H1 (cell line): ENCODE data around the gene SNX27. TPM values are rescaled to one million over a fixed set of nuclear protein-coding genes. Genes with fewer than 3 reads are reported as not detected.

Source experiments
- CTCF ChIA-PET: fragments of 300-600 bp; sonication (Branson Sonifier 250); formaldehyde crosslinking; loops from one replicate; lab custom pipeline; 2021; ENCODE audit not compliant: partially characterized antibody; lab: Charles Lee
- POLR2A ChIA-PET: fragments of 300-600 bp; sonication (Branson Sonifier 250); formaldehyde crosslinking; loops from one replicate; lab custom pipeline; 2021; ENCODE audit warnings: inconsistent platforms; ENCODE audit not compliant: partially characterized antibody; lab: Charles Lee
- DNase-seq, 2 experiments: peaks; one replicate each; pipeline versions ENCODE4 v3.0.0 to v3.0.0-alpha.2; 2010 to 2022; ENCODE audit warnings: low spot score in 2 of 2, low read depth in 1 of 2, mixed read lengths in 1 of 2
- FAIRE-seq: peaks from 2 replicates; lab custom pipeline; 2011; peaks lifted over from hg19 to GRCh38; lab: Jason Lieb, UNC
- H2AFZ ChIP-seq: 2 replicates; pipeline ENCODE4 v1.8.1; 2012; ENCODE audit warnings: low read length, inconsistent platforms
- H2AK5ac ChIP-seq: 2 replicates; pipeline ENCODE4 v1.6.1; 2013; ENCODE audit warnings: low read depth, low read length
- H2BK120ac ChIP-seq: replicated peaks from 2 replicates; pipeline ENCODE3; 2013; ENCODE audit warnings: low read depth, low read length, inconsistent platforms
- H2BK12ac ChIP-seq: 2 replicates; pipeline ENCODE4 v1.6.1; 2013; ENCODE audit warnings: low read depth, low read length
- H2BK15ac ChIP-seq: 2 replicates; pipeline ENCODE4 v1.6.1; 2013; ENCODE audit warnings: low read length
- H2BK20ac ChIP-seq: 2 replicates; pipeline ENCODE4 v1.6.1; 2013; ENCODE audit warnings: low read length
- H2BK5ac ChIP-seq: 2 replicates; pipeline ENCODE4 v1.6.1; 2013; ENCODE audit warnings: low read depth, low read length
- H3K14ac ChIP-seq: 2 replicates; pipeline ENCODE4 v1.6.1; 2013; ENCODE audit warnings: inconsistent platforms; ENCODE audit not compliant: insufficient read length
- H3K18ac ChIP-seq: 2 replicates; pipeline ENCODE4 v1.6.1; 2013; ENCODE audit warnings: low read length; ENCODE audit errors: extremely low read depth
- H3K23ac ChIP-seq: 2 replicates; pipeline ENCODE4 v1.6.1; 2013; ENCODE audit warnings: inconsistent platforms; ENCODE audit not compliant: insufficient read length
- H3K23me2 ChIP-seq: 2 replicates; pipeline ENCODE4 v1.6.1; 2013; ENCODE audit warnings: low read depth, low read length
- H3K27ac ChIP-seq: 2 replicates; pipeline ENCODE4 v1.6.1; 2011; ENCODE audit warnings: low read depth, low read length, inconsistent platforms
- H3K27me3 ChIP-seq, 4 experiments: replicated peaks in 1 of 4; 1 replicate in 1 of 4; 2 replicates in 3 of 4; pipeline versions ENCODE4 v1.6.1 to v1.8.1; 2011 to 2013; ENCODE audit warnings: low read length in 3 of 4, mild to moderate bottlenecking in 3 of 4, inconsistent platforms in 2 of 4, mixed read lengths in 2 of 4, moderate library complexity in 1 of 4; ENCODE audit not compliant: control insufficient read depth in 3 of 4, insufficient read depth in 3 of 4; ENCODE audit errors: extremely low read depth in 1 of 4
- H3K36me3 ChIP-seq, 4 experiments: 2 replicates each; pipeline versions ENCODE4 v1.6.1 to v1.8.1; 2011 to 2013; ENCODE audit warnings: mild to moderate bottlenecking in 4 of 4, low read length in 3 of 4, moderate library complexity in 2 of 4, control low read depth in 1 of 4, inconsistent platforms in 1 of 4; ENCODE audit not compliant: insufficient read depth in 4 of 4, control insufficient read depth in 2 of 4
- H3K4ac ChIP-seq: replicated peaks from 2 replicates; pipeline ENCODE3; 2013; ENCODE audit warnings: low read length, low read depth, mixed read lengths, inconsistent platforms; ENCODE audit not compliant: insufficient read length
- H3K4me1 ChIP-seq, 4 experiments: replicated peaks in 1 of 4; 1 replicate in 1 of 4; 2 replicates in 3 of 4; pipeline versions ENCODE4 v1.6.1 to v1.8.1; 2011 to 2013; ENCODE audit warnings: low read length in 3 of 4, inconsistent platforms in 2 of 4, mixed read lengths in 1 of 4; ENCODE audit not compliant: insufficient read depth in 4 of 4, control insufficient read depth in 3 of 4
- H3K4me2 ChIP-seq, 2 experiments: 2 replicates each; pipeline versions ENCODE4 v1.6.1 to v1.8.1; 2011 to 2013; ENCODE audit warnings: low read depth in 2 of 2, low read length in 2 of 2, control low read depth in 1 of 2, inconsistent platforms in 1 of 2, mild to moderate bottlenecking in 1 of 2; ENCODE audit not compliant: insufficient read depth in 1 of 2
- H3K4me3 ChIP-seq, 4 experiments: fragments of 200-600, 300-600 bp in 1 of 4; sonication (generic), shearing (Covaris generic), sonication (Bioruptor Twin) in 1 of 4; 2 replicates each; pipeline versions ENCODE4 v1.5.1 to v1.8.1; 2011 to 2016; ENCODE audit warnings: low read length in 4 of 4, low read depth in 3 of 4, control low read depth in 2 of 4, inconsistent platforms in 2 of 4, mild to moderate bottlenecking in 2 of 4, mixed read lengths in 1 of 4, moderate library complexity in 1 of 4; ENCODE audit not compliant: insufficient read depth in 2 of 4; ENCODE audit errors: extremely low read depth in 1 of 4
- H3K56ac ChIP-seq: replicated peaks from 2 replicates; pipeline ENCODE3; 2013; ENCODE audit warnings: low read depth, mild to moderate bottlenecking, mixed read lengths, low read length, inconsistent platforms; ENCODE audit not compliant: insufficient read length
- H3K79me1 ChIP-seq: 2 replicates; pipeline ENCODE4 v1.6.1; 2013; ENCODE audit warnings: low read depth, low read length, control low read depth
- H3K79me2 ChIP-seq, 2 experiments: 2 replicates each; pipeline versions ENCODE4 v1.6.1 to v1.8.1; 2012 to 2013; ENCODE audit warnings: low read length in 2 of 2, mild to moderate bottlenecking in 2 of 2, inconsistent platforms in 1 of 2; ENCODE audit not compliant: insufficient read depth in 2 of 2, control insufficient read depth in 1 of 2
- H3K9ac ChIP-seq, 4 experiments: replicated peaks in 1 of 4; 1 replicate in 1 of 4; 2 replicates in 3 of 4; pipeline versions ENCODE4 v1.6.1 to v1.8.1; 2011 to 2013; ENCODE audit warnings: low read depth in 3 of 4, low read length in 3 of 4, control low read depth in 2 of 4, mild to moderate bottlenecking in 2 of 4, moderate library complexity in 2 of 4, inconsistent platforms in 1 of 4; ENCODE audit errors: extremely low read depth in 1 of 4
- H3K9me3 ChIP-seq, 2 experiments: 2 replicates each; pipeline versions ENCODE4 v1.6.1 to v1.8.1; 2012 to 2013; ENCODE audit warnings: mild to moderate bottlenecking in 2 of 2, moderate library complexity in 2 of 2, control low read depth in 1 of 2, inconsistent platforms in 1 of 2, low read depth in 1 of 2, low read length in 1 of 2, mixed read lengths in 1 of 2; ENCODE audit not compliant: insufficient read depth in 2 of 2
- H4K20me1 ChIP-seq, 2 experiments: replicated peaks in 1 of 2; 2 replicates each; pipeline versions ENCODE3 to v1.8.1; 2011 to 2013; ENCODE audit warnings: inconsistent platforms in 2 of 2, low read length in 2 of 2, mild to moderate bottlenecking in 1 of 2; ENCODE audit not compliant: insufficient read depth in 2 of 2, control insufficient read depth in 1 of 2
- H4K5ac ChIP-seq: 2 replicates; pipeline ENCODE4 v1.6.1; 2013; ENCODE audit warnings: low read length, low read depth, mixed read lengths, inconsistent platforms; ENCODE audit not compliant: insufficient read length
- H4K8ac ChIP-seq: 2 replicates; pipeline ENCODE4 v1.8.0; 2013; ENCODE audit warnings: mild to moderate bottlenecking, moderate library complexity, low read length, inconsistent platforms; ENCODE audit not compliant: insufficient read depth; ENCODE audit errors: extremely low read depth
- H4K91ac ChIP-seq: replicated peaks from 2 replicates; pipeline ENCODE3; 2013; ENCODE audit warnings: low read length, mixed read lengths, inconsistent platforms; ENCODE audit not compliant: insufficient read length
- ASH2L ChIP-seq: fragments of 200-600, 300-600 bp; sonication (generic); IDR thresholded peaks from one replicate; pipeline ENCODE4 v1.7.1; 2017; ENCODE audit warnings: low read length
- BACH1 ChIP-seq: IDR thresholded peaks from 2 replicates; pipeline ENCODE4 v1.6.1; 2012; ENCODE audit warnings: low read length, improper control_type of control experiment
- CEBPB ChIP-seq: IDR thresholded peaks from 2 replicates; pipeline ENCODE4 v1.6.1; 2012; ENCODE audit warnings: low read depth, low read length
- RFX5 ChIP-seq: IDR thresholded peaks from 2 replicates; pipeline ENCODE4 v1.6.1; 2011; ENCODE audit warnings: low read depth, low read length, improper control_type of control experiment, borderline replicate concordance
- SAP30 ChIP-seq: fragments of 300-600 bp; sonication (generic); IDR thresholded peaks from 2 replicates; pipeline ENCODE4 v1.7.1; 2012; ENCODE audit warnings: low read length, moderate library complexity, mild to moderate bottlenecking, inconsistent platforms; ENCODE audit not compliant: insufficient read depth, insufficient replicate concordance
- SP4 ChIP-seq: IDR thresholded peaks from 2 replicates; pipeline ENCODE4 v1.6.1; 2012; ENCODE audit warnings: low read length, inconsistent platforms
- TAF1 ChIP-seq: IDR thresholded peaks from 2 replicates; pipeline ENCODE4 v1.6.1; 2011; ENCODE audit warnings: mild to moderate bottlenecking, low read depth, low read length
- WGBS, 2 experiments: shearing (Covaris generic) in 1 of 2; methylation state at CpG; one replicate each; pipeline versions ENCODE4 v1.1.6 to v1.1.7; 2013 to 2015; ENCODE audit warnings: low lambda C conversion rate in 2 of 2, mixed read lengths in 2 of 2, inconsistent platforms in 1 of 2, low coverage in 1 of 2, missing lambda C conversion rate in 1 of 2; ENCODE audit not compliant: insufficient replicate concordance in 2 of 2, insufficient coverage in 1 of 2, insufficient read length in 1 of 2; ENCODE audit errors: extremely low coverage in 1 of 2, missing lambda C conversion rate in 1 of 2; 5-methylcytosine and 5-hydroxymethylcytosine counted together
- polyA plus RNA-seq, 7 experiments: library from polyadenylated mRNA; depleted of rRNA in 3 of 7; stranded (reverse) in 5 of 7; unstranded in 2 of 7; fragments of >200 nt in 5 of 7; fragments of 200-250 nt in 2 of 7; gene quantifications; 1 replicate in 5 of 7; 2 replicates in 1 of 7; 4 replicates in 1 of 7; pipeline versions ENCODE4 v1.2.1 to v1.2.3, GENCODE V29; 2011 to 2013; ENCODE audit warnings: missing spikeins in 2 of 7, mixed read lengths in 2 of 7
- total RNA-seq: library from RNA; stranded (reverse); fragmentation: NEBNext Ultra II Directional; extraction: Animal tissue kit (Norgen Biotek cat#: 25700); gene quantifications from 2 replicates; pipeline ENCODE4 v1.2.1, GENCODE V29; 2021
- TF ChIP-seq, protein P1 (sequence below): IDR thresholded peaks from 2 replicates; pipeline ENCODE4 v1.6.1; 2012; ENCODE audit warnings: low read length, inconsistent platforms

Gene SNX27
- total and polyA plus RNA-seq, 2 of the 8 experiments (the other 6 are each of a cell fraction or from before 2014, with no cell fraction given), result 23.4 to 65.4 TPM

DNA sequence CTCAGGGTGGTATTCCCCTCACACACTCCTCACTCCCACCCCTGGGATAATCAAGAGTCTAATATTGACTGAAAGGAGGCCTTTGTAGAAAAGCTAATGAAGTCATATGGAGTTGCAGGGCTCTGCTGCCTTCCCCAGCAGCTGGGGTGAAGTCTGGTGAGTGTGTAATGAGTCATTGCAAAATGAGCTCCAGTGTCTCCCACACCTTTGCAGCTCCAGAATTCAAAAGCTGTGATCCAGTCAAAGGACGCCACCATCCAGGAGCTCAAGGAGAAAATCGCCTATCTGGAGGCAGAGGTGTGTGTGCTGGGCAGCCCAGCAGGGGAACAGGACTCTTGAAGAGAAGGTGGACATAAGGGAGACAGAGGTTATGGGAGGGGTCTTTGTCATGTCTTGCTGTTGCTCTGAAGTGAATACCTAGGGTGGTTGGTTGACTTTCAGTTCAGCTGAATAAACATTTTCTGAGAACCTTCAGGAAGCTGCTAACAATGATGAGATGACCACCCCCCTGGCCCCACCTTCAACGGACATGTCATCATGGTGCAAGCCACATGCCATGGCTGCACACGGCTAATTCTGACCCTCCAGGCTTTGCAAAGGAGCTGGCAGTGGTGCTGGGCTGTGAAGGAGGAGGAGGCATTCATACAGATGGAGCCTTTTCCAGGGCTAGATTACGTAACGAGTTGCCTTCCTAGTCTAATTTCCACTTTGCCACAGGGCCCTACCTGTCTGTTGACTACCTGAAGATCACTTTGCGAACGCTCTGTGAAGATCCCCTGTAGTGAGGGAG, 32.2 kb upstream of the SNX27 start:
- Histone ChIP-seq H3K14ac (no peak overlapping the region), H2BK15ac (no peak overlapping the region), H3K9me3 (no peaks in the 10 kb centered on the region), H3K27ac (no peak overlapping the region), H3K4me2 (no peak overlapping the region), H3K4me1 (peaks cover 0 to 5% (median under 1%) of the 10 kb centered on the region in 4 experiments; a peak in 2 of 7 replicates), H2BK12ac (no peak overlapping the region), H3K4ac (no peak overlapping the region), H3K79me2 (no peaks in the 10 kb centered on the region), H3K4me3 (no peak overlapping the region), H3K9ac (no peak overlapping the region), H3K23me2 (no peaks in the 10 kb centered on the region), H2BK5ac (no peak overlapping the region), H2BK120ac (no peak overlapping the region), H4K5ac (no peak overlapping the region), H3K36me3 (peaks cover 0 to 23% (median 12%) of the 10 kb centered on the region in 4 experiments), H2AFZ (no peak overlapping the region), H2AK5ac (no peak overlapping the region), H3K18ac (no peak overlapping the region), H2BK20ac (no peak overlapping the region), H4K20me1 (no peaks in the 10 kb centered on the region), H4K91ac (no peak overlapping the region), H3K23ac (no peak overlapping the region), H4K8ac (no peak overlapping the region), H3K56ac (no peak overlapping the region), H3K79me1 (no peaks in the 10 kb centered on the region), H3K27me3 (no peaks in the 10 kb centered on the region)
- CTCF ChIA-PET, result interaction anchor here (1.0 to 2.7 kb wide), 2 partner anchors 14 to 15 kb away, joined by 6 to 12 read pairs; no protein-coding TSS in a partner anchor
- DNase-seq, result no peak
- WGBS, 2 experiments, result 87% methylated on average over 8 of the region's 8 CpGs; no CpG with 5 or more reads in 1 of the 2 experiments
- POLR2A ChIA-PET, result interaction anchor here (1.0 kb wide), 1 partner anchor 14 kb away, joined by 3 read pairs; no protein-coding TSS in a partner anchor
- FAIRE-seq, result no peak
- TF ChIP-seq SAP30, result no peak
- TF ChIP-seq, protein P1, sequence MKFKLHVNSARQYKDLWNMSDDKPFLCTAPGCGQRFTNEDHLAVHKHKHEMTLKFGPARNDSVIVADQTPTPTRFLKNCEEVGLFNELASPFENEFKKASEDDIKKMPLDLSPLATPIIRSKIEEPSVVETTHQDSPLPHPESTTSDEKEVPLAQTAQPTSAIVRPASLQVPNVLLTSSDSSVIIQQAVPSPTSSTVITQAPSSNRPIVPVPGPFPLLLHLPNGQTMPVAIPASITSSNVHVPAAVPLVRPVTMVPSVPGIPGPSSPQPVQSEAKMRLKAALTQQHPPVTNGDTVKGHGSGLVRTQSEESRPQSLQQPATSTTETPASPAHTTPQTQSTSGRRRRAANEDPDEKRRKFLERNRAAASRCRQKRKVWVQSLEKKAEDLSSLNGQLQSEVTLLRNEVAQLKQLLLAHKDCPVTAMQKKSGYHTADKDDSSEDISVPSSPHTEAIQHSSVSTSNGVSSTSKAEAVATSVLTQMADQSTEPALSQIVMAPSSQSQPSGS, result no peak
- TF ChIP-seq ASH2L, result no peak
- no peak for TF ChIP-seq SP4
- TF ChIP-seq RFX5, result no peak
- no peak for TF ChIP-seq BACH1
- TF ChIP-seq CEBPB, result no peak
- TF ChIP-seq TAF1, result no peak
